AG04450 (cell line): Measurements from ENCODE around the gene GATD1. TPM values are rescaled to one million over a fixed set of nuclear protein-coding genes. Genes with fewer than 3 reads are reported as not detected.
A peak's percentile ranks its signal among the peaks of the same experiment; 100 is the strongest.

Experiments
- CTCF ChIA-PET: fragments of 300-600, 350-600 bp; formaldehyde crosslinking; extraction: SDS; loops from one replicate; lab custom pipeline; 2022; ENCODE audit warnings: antibody characterized with exemption, inconsistent platforms; lab: Charles Lee
- POLR2A ChIA-PET: fragments of 350-600 bp; formaldehyde crosslinking; extraction: SDS; loops from one replicate; lab custom pipeline; 2021; ENCODE audit warnings: antibody characterized with exemption, inconsistent platforms; lab: Yijun Ruan, JAX
- DNase-seq: peaks from one replicate; pipeline ENCODE4 v3.0.0-alpha.2; 2011; ENCODE audit warnings: low read depth, low spot score
- H3K27ac ChIP-seq: one replicate; pipeline ENCODE4 v1.5.1; 2012; ENCODE audit warnings: low read depth, low read length, control low read depth
- H3K27me3 ChIP-seq: one replicate; pipeline ENCODE4 v1.6.0; 2012; ENCODE audit warnings: low read length; ENCODE audit not compliant: control insufficient read depth, insufficient read depth
- H3K4me3 ChIP-seq: 2 replicates; pipeline ENCODE4 v1.5.1; 2011; ENCODE audit warnings: mild to moderate bottlenecking, low read depth, low read length, control low read depth
- H3K9me3 ChIP-seq: 2 replicates; pipeline ENCODE4 v1.5.1; 2012; ENCODE audit warnings: low read length; ENCODE audit not compliant: control insufficient read depth, insufficient read depth
- CTCF ChIP-seq: IDR thresholded peaks from 2 replicates; pipeline ENCODE4 v1.5.1; 2011; ENCODE audit warnings: low read depth, low read length, control low read depth, inconsistent platforms
- polyA minus RNA-seq: library from RNA; depleted of rRNA, polyadenylated mRNA; stranded (reverse); fragments of >200 nt; gene quantifications from 2 replicates; pipeline ENCODE4 v1.2.3, GENCODE V29; 2011; rRNA and poly(A)+ RNA removed
- polyA plus RNA-seq: library from polyadenylated mRNA; depleted of rRNA; stranded (reverse); fragments of >200 nt; gene quantifications from 2 replicates; pipeline ENCODE4 v1.2.3, GENCODE V29; 2011; rRNA removed

The GATD1 gene, protein sequence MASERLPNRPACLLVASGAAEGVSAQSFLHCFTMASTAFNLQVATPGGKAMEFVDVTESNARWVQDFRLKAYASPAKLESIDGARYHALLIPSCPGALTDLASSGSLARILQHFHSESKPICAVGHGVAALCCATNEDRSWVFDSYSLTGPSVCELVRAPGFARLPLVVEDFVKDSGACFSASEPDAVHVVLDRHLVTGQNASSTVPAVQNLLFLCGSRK
- polyA plus RNA-seq = 15.0 and 18.8 TPM in 2 replicates
- 9.3 and 11.7 TPM in 2 replicates for polyA minus RNA-seq

DNA sequence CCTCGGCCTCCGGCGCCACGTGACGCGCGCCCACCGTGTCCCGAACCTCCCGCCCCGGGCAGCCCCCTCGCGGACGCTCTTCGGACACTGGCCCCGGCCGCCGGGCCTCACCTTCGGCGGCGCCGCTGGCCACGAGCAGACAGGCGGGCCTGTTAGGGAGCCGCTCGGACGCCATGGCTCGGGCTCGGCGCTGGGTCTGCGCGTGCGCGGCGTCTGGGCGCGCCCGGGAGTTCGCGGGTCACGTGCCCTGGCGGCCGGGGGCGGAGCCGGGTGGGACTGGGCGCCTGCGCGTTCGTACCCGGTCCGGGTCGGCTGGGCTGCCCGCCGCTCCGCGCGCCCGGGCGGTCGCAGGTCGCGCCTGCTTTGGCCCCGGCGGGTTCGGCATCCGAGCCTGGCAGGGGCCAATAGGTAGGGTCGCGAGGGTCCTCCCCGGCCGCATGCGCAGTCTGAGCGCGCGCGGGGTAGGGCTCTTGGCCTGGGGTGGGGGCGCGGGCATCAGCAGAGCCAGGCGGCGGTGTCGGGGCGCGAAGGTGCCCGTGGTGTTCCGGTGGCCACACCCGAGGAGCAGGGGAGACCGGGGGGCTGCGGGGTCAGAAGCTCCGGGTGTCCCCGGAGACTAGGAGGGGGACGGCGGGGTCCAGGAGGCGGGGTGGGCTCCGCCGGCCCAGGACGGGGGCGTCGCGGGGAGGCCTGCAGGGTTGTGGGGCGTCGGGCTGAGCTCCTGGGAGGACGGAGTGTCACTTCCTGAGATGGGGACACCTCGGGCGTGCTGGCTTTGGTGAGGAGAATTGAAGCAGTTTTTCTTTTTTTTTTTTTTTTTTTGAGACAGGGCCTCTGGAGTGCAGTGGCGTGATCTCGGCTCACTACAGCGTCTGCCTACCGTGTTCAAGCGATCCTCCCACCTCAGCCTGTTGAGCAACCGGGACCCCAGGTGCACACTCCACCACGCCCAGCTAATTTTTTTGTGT, at the start of gene GATD1:
TSS of gene GATD1 (minus strand) at position 200 of the 968 bp plus-strand sequence. CDS start at position 175, 25 bp downstream.
- Histone ChIP-seq H3K4me3 (peak within 1 kb of the TSS; percentile 82), H3K27ac (peak within 1 kb of the TSS; percentile 21), H3K9me3 (no peaks in the 10 kb centered on the region; the same call in 1 of the 2 replicates), H3K27me3 (no peaks in the 10 kb centered on the region)
- TF ChIP-seq CTCF = no peak
- DNase-seq = no peak
- ChIA-PET CTCF (no interaction called here), POLR2A (interaction anchor here (0.7 to 2.2 kb wide), 2 partner anchors 13 to 148 kb away, joined by 3 to 9 read pairs; partner anchors contain the start of gene CEND1)

- Histone ChIP-seq H3K27me3 (no peaks in the 10 kb centered on the region), H3K4me3 (peak overlapping the region; percentile 7; the same call in 1 of the 2 replicates), H3K27ac (no peak overlapping the region), H3K9me3 (no peaks in the 10 kb centered on the region; the same call in 1 of the 2 replicates)
- no peak for DNase-seq
- ChIA-PET POLR2A (no interaction called here), CTCF (no interaction called here)
- no peak for TF ChIP-seq CTCF
Measured at GRCh38 chr11:826836-827145, 49.5 kb upstream of the GATD1 start.

- no peak for TF ChIP-seq CTCF
- no peak for DNase-seq
- ChIA-PET CTCF (no interaction called here), POLR2A (no interaction called here)
- Histone ChIP-seq H3K9me3 (no peaks in the 10 kb centered on the region; the same call in 1 of the 2 replicates), H3K27ac (no peak overlapping the region), H3K4me3 (no peak overlapping the region), H3K27me3 (no peaks in the 10 kb centered on the region)
Measured at GRCh38 chr11:826227-826621, 48.9 kb upstream of the GATD1 start.

DNA sequence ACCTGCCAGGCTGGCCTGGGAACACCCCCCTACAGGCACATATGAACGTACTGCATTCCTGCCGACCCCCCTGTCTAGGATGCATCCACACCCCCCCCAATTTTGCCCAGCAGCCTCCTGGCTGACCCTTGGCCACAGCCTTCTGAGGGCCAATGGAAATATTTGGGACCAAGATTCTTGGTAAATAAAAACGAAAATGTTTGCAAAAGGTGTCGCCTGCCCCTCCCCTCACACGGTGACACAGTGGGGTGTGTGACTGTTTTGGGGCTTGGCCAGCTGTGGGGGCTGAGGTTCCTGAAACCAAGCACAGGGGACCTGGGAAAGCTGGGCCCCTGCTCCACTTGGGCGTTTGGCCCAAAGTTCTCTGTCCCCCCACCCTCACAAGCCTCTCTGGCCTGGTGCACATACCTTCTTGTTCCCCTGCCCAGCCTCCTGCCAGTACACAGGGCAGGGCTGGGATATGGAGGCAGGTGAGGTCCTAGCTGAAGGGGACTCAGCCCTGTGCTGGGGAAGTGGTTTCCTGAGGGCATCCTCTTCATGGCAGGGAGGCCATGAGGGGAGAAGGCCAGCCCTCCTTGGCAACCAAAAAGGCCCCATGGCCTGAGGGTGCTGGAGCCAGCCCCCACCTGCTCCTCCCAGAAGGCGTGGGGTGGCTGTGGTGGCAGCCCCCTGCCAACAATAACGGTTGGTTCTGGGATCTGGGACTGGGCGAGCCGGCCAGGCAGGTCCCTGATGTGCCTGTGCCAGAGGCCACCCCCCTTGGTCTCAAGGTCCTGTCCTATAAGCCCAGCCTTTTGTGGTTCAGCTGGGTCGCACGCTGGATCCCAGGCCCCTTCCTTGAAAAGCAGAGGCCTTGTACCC, 48.3 kb upstream of the GATD1 start:
- Histone ChIP-seq H3K4me3 (no peak overlapping the region), H3K9me3 (no peaks in the 10 kb centered on the region; the same call in 1 of the 2 replicates), H3K27ac (no peak overlapping the region), H3K27me3 (no peaks in the 10 kb centered on the region)
- ChIA-PET CTCF (no interaction called here), POLR2A (no interaction called here)
- TF ChIP-seq CTCF = no peak
- no peak for DNase-seq
